OCI-LY7 (cell line): Measurements from ENCODE around the gene ATP5PD.

Experiments used
- EZH2phosphoT487 ChIP-seq: fragments of 200-600 bp; sonication (generic); IDR thresholded peaks from 2 replicates; pipeline ENCODE4 v1.6.1; 2018; ENCODE audit warnings: low read depth, borderline replicate concordance, mild to moderate bottlenecking, mixed run types, antibody characterized with exemption, low read length, moderate library complexity, mixed read lengths
- TF ChIP-seq, protein P1 (sequence below): fragments of 200-600 bp; sonication (generic); conservative IDR thresholded peaks from 2 replicates; pipeline ENCODE4 v1.5.1; 2014; ENCODE audit warnings: mild to moderate bottlenecking, antibody characterized with exemption, low read length, moderate library complexity, mixed read lengths

DNA sequence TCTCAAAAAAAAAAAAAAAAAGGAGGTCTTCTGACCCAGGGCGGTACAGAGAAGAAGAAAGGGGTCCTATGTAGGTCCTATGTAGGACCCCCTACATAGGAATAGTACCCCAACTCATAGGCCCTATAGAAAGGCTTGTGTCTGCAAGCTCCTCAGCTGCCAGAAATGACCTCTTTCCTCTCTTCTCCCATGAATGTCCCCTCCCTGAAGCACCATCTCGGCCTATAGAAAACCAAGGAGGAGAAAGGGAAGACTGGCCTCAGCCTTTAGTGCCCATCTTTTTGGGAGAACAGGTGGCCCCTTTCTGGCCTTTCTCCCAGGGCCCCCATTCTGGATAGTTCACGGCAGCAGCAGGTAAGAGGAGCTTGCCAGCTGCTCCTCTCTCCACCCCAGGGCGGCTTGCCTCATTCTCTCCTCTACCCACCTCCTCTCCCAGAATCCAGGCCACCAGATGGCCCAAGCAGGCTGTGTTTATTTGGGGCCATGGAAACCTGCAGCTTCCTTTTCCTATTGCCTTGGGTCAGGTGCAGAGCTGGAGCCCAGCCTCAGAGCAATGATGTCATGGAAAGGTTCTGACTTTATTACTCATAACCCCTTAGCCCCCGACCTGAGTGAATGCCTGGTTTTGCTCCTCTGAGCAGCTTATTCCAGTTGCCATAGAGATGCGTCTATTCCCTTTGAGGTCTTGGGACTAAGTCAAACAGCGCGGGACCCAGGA, 35.9 kb downstream of the ATP5PD start:
- TF ChIP-seq, protein P1, sequence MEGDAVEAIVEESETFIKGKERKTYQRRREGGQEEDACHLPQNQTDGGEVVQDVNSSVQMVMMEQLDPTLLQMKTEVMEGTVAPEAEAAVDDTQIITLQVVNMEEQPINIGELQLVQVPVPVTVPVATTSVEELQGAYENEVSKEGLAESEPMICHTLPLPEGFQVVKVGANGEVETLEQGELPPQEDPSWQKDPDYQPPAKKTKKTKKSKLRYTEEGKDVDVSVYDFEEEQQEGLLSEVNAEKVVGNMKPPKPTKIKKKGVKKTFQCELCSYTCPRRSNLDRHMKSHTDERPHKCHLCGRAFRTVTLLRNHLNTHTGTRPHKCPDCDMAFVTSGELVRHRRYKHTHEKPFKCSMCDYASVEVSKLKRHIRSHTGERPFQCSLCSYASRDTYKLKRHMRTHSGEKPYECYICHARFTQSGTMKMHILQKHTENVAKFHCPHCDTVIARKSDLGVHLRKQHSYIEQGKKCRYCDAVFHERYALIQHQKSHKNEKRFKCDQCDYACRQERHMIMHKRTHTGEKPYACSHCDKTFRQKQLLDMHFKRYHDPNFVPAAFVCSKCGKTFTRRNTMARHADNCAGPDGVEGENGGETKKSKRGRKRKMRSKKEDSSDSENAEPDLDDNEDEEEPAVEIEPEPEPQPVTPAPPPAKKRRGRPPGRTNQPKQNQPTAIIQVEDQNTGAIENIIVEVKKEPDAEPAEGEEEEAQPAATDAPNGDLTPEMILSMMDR: no peak
- TF ChIP-seq EZH2phosphoT487: no peak
